Skeletal muscle cell (primary cell): ENCODE measurements around the gene OTOGL.

Experiments
- DNase-seq: peaks from one replicate; pipeline ENCODE4 v3.0.0-alpha.2; 2010; ENCODE audit warnings: low read depth
- H3K4me3 ChIP-seq: 2 replicates; pipeline ENCODE4 v1.5.1; 2011; ENCODE audit warnings: low read depth, mild to moderate bottlenecking, control low read depth, low read length, moderate library complexity

Gene OTOGL

DNA sequence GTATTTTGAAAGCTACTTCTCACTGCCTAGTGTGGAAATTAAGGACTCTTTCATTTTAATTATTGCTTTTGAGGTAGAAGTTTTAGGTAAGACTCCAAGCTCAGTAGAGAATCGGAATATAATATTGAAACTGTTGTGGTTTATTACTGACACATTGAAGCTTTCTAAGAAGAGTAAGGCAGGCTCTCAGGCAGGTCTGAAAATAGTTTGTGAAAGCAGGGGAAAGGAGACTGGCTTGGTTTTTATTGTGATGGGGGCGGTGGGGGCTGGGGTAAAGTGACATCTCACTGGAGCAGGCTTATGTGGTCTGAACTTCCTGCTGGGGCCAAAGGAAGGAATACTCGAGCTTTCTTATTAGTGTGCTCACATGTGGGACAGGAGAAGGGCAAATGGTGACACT lies 79.5 kb downstream of the OTOGL start:
- no peak overlapping the region for H3K4me3 ChIP-seq
- DNase-seq = no peak

DNA sequence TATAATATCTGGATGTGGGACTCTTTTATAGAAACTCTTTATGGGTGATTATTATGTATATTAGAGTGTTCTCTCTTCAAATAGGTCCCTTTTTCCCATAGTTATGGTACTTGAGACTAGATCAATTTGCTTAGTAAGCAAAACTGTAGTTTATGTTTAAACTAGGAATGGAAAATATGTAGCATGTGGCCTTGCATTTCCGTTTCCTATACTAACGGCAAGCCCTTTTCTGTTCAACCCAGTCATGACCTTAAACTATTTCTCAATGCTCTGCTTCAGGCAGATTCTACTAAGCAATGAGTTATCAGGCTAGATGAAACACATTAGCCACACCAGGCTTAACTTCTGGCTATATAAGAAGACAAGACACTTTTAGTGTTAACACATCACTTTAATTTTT lies 84.6 kb downstream of the OTOGL start:
- H3K4me3 ChIP-seq = no peak overlapping the region
- no peak for DNase-seq

DNA sequence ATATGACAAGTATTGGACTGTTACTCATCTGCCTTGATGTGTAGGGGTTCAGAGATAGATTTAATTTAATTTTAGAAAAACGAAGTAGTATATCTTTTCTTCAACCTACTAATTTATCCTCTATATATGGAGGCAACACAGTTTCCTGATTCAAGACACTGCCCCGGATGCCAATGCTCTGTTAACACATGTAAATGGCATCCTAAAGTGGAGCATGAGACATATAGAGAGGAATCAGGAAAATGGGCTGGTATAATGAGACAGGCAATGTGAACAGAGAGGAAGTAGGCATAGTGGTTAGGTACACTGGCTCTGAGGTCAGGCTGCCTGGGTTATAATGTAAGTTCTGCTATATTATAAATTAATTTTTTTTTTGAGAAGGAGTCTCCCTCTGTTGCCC lies 85.6 kb downstream of the OTOGL start:
- no peak overlapping the region for H3K4me3 ChIP-seq
- no peak for DNase-seq

- DNase-seq = peak; percentile 78
- no peak overlapping the region for H3K4me3 ChIP-seq
Measured at GRCh38 chr12:80186727-80187217, 87.4 kb downstream of the OTOGL start.

- peak; percentile 55 for DNase-seq
- H3K4me3 ChIP-seq = no peak overlapping the region
Measured at GRCh38 chr12:80187660-80188090, 88.3 kb downstream of the OTOGL start.

DNA sequence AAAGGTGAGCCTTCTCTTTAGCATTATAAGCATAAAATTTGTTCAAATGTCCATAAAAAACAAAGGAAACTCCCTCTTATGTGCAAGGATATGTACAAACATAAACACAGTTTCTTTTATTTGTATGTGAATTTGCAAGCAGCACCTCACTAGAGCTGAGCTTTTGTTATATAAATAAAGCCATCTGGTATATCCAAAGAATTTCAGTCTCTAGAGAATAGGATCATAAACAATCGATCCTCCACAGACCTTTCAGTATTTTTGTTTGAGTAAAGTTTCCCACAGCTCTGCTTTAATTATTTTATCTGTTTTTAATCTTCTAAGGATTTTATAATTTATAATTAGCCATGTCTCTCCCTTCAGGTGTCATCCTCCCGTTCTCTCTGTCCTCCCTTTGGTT lies 89.2 kb downstream of the OTOGL start:
- DNase-seq = no peak

GRCh38 chr12:80189241-80189640 lies 89.9 kb downstream of the OTOGL start:
- H3K4me3 ChIP-seq = no peak overlapping the region
- DNase-seq = peak; percentile 71

More for the DNA sequence above, 89.2 kb downstream of the OTOGL start:
- H3K4me3 ChIP-seq = no peak overlapping the region

DNA sequence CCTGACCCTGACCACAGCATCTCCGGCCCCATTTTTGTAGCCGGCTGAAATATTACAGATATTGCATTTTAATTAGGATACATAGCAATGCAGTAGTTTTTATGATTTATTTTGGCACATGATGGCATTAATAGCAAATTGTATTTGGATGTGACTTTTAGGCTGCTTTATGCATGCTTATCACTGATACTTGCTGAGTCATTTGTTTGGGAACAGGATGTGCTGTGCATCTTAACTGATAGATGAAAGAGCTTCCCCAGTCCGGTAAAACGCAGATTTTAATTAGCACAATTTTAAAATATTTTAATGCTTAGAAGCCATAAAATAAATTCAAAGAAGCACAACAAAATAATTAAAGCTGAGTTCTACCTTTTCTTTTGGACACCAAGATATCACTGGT lies 90.7 kb downstream of the OTOGL start:
- H3K4me3 ChIP-seq = no peak overlapping the region
- DNase-seq = no peak

GRCh38 chr12:80192087-80192486 lies 92.8 kb downstream of the OTOGL start:
- no peak overlapping the region for H3K4me3 ChIP-seq
- no peak for DNase-seq

GRCh38 chr12:80193865-80194264 lies 94.5 kb downstream of the OTOGL start:
- DNase-seq = no peak
- H3K4me3 ChIP-seq = no peak overlapping the region

GRCh38 chr12:80195074-80195726 lies 95.9 kb downstream of the OTOGL start:
- no peak overlapping the region for H3K4me3 ChIP-seq
- DNase-seq = peak; percentile 36

GRCh38 chr12:80195737-80196136 lies 96.4 kb downstream of the OTOGL start:
- no peak for DNase-seq
- H3K4me3 ChIP-seq = no peak overlapping the region

- no peak for DNase-seq
- H3K4me3 ChIP-seq = no peak overlapping the region
Measured at GRCh38 chr12:80196419-80196818, 97.1 kb downstream of the OTOGL start.

DNA sequence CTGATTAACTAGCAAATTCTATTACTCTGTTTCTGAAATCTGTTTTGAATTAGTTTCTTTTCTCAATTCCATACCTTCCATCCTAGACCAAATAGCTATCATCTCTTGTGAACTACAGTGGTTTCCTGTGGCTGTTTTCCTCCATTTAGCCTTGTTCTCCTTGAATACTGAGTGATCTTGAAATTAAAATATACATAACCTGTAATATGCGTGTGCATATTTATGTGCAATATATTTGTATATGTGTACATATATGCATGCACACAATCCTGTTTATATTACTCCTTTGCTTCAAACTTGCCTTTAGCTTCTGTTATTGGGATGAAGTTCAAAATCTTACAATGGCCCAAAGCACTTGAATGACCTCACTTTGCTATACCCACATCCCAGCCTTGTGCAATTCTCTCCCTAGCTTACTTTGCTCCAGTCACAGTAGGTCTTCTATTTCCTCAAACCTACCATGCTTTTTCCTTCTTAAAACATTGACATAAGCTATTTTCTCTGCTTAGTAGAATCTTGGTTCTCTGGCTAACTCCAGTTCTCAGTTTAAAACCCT lies 99.5 kb downstream of the OTOGL start:
- no peak for DNase-seq
- H3K4me3 ChIP-seq = no peak overlapping the region

GRCh38 chr12:80199931-80200330 lies 100.6 kb downstream of the OTOGL start:
- no peak for DNase-seq
- H3K4me3 ChIP-seq = no peak overlapping the region

DNA sequence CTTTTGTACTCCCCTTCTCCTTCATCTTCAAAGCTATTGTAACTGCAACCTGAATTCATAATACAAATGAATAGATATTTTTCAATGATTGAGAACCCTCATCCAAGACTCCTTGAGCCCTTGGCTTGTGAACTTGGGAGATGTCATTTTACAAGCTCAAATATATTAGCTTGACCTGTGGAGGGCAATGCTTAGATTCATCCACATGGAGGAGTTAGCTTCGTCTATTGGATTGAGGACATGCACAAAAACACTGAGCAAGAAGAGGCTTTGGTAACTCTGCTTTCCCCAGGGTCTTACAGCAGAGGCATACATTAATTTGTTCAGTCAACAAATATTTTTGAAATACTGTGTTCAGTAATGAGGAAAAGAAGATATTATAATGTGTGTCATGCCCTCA lies 101.1 kb downstream of the OTOGL start:
- no peak overlapping the region for H3K4me3 ChIP-seq

DNA sequence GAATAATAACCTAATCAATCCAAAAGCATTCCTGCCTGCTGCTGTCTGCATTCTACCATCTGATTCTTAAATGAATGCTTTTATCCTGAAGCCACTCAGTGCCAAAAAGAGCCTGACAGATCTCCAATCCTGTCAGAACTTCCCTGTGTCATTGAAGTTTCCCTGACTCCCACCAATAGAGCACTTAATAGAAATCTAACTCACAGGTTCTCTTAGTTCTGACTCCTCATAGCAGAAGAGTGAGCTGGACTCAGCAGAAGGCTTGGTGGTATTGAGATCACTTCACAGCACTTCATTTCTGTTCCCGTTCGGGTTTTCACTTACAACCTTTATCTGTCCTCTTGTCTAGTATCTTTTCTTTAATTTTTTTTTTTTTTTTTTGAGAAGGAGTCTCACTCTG lies 102.6 kb downstream of the OTOGL start:
- DNase-seq = no peak
- H3K4me3 ChIP-seq = no peak overlapping the region

More for the DNA sequence above, 101.1 kb downstream of the OTOGL start:
- no peak for DNase-seq

DNA sequence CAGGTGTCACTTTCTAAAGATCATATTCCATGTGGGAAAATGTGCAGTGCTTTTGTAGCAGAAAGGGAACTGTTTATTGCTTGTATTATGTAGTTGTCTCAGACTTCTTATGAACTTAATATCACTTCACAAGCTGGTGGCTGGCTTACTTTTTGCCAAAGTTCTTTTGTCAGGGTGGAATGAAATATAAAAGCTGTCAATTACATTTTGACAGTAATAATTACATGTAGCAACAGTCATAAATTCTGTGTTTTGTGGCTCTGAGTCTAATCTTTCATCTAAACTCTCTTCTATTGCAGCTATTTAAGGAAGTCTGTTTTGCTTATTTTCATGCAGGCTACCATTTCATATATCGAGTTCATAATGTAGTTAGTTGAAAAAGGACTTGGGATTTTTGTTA lies 106.6 kb downstream of the OTOGL start:
- no peak overlapping the region for H3K4me3 ChIP-seq
- no peak for DNase-seq

GRCh38 chr12:80208071-80208470 lies 108.7 kb downstream of the OTOGL start:
- H3K4me3 ChIP-seq = no peak overlapping the region
- no peak for DNase-seq

GRCh38 chr12:80211671-80212070 lies 112.3 kb downstream of the OTOGL start:
- DNase-seq = no peak

DNA sequence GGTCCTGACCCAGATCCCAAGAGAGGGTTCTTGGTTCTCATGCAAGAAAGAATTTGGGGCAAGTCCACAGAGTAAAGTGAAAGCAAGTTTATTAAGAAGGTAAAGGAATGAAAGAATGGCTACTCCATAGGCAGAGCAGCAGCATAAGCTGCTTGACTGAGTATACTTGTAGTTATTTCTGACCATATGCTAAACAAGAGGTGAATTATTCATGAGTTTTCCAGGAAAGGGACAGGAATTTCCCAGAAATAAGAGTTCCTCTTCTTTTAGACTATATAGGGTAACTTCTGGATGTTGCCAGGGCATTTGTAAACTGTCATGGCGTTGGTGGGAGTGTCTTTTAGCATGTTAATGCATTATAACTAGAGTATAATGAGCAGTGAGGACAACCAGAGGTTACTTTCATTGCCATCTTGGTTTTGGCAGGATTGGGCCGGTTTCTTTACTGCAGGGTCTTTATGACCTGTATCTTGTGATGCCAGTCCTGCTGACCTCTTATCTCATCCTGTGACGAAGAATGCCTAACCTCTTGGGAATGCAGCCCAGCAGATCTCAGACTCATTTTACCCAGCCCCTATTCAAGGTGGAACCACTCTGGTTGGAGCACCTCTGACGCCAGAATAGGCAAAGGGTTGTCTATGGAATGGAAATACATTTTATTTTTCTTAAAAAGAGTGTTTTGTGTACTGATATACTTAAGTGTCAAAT lies 113.8 kb downstream of the OTOGL start:
- no peak overlapping the region for H3K4me3 ChIP-seq
- no peak for DNase-seq

More at GRCh38 chr12:80211671-80212070, 112.3 kb downstream of the OTOGL start:
- H3K4me3 ChIP-seq = no peak overlapping the region
